GM23338 (cell line): ENCODE measurements around the gene PAX3. TPM values are rescaled to one million over a fixed set of nuclear protein-coding genes. Genes with fewer than 3 reads are reported as not detected.

Experiments used
- ATAC-seq: fragments of 200-7000 bp; cut with Tn5 transposase; 3 replicates; pipeline ENCODE4 v1.9.1; 2020
- DNase-seq: peaks from one replicate; pipeline ENCODE4 v3.0.0-alpha.2; 2015; ENCODE audit warnings: low spot score
- H2AFZ ChIP-seq: fragments of 200-600 bp; sonication (generic); 2 replicates; pipeline ENCODE4 v1.8.0; 2016; ENCODE audit warnings: antibody characterized with exemption, mild to moderate bottlenecking, moderate library complexity
- H3F3A ChIP-seq: fragments of 200-600 bp; sonication (generic); replicated peaks from 2 replicates; pipeline ENCODE4 v1.8.0; 2017; ENCODE audit warnings: antibody characterized with exemption, mixed run types, low read depth
- H3K27ac ChIP-seq: fragments of 200-600 bp; sonication (generic); 2 replicates; pipeline ENCODE4 v1.6.1; 2016; ENCODE audit warnings: low read depth
- H3K27me3 ChIP-seq: fragments of 200-600 bp; sonication (generic); 2 replicates; pipeline ENCODE4 v1.8.0; 2016; ENCODE audit warnings: mild to moderate bottlenecking, mixed run types, moderate library complexity; ENCODE audit not compliant: insufficient read depth
- H3K36me3 ChIP-seq: fragments of 200-600 bp; sonication (generic); 2 replicates; pipeline ENCODE4 v1.8.0; 2016; ENCODE audit warnings: mild to moderate bottlenecking; ENCODE audit not compliant: insufficient read depth
- H3K4me1 ChIP-seq: fragments of 200-600 bp; sonication (generic); 2 replicates; pipeline ENCODE4 v1.8.0; 2016; ENCODE audit warnings: mild to moderate bottlenecking, moderate library complexity; ENCODE audit not compliant: insufficient read depth
- H3K4me2 ChIP-seq: fragments of 200-600 bp; sonication (generic); 2 replicates; pipeline ENCODE4 v1.7.1; 2017; ENCODE audit warnings: mixed run types
- H3K4me3 ChIP-seq: fragments of 200-600 bp; sonication (generic); 2 replicates; pipeline ENCODE4 v1.6.1; 2016; ENCODE audit warnings: mixed run types
- H3K79me2 ChIP-seq: fragments of 200-600 bp; sonication (generic); replicated peaks from 2 replicates; pipeline ENCODE4 v1.8.0; 2017; ENCODE audit warnings: mild to moderate bottlenecking; ENCODE audit not compliant: insufficient read depth
- H3K9me2 ChIP-seq: fragments of 200-600 bp; sonication (generic); 2 replicates; pipeline ENCODE4 v1.8.0; 2017; ENCODE audit not compliant: insufficient read depth
- H4K20me1 ChIP-seq: fragments of 200-600 bp; sonication (generic); replicated peaks from 2 replicates; pipeline ENCODE4 v1.8.0; 2017; ENCODE audit warnings: mild to moderate bottlenecking; ENCODE audit not compliant: insufficient read depth
- H3K27ac Mint-ChIP-seq: 2 replicates; pipeline ENCODE4 v1.8.0; 2020; ENCODE audit warnings: inconsistent platforms, mild to moderate bottlenecking, moderate library complexity, mixed read lengths
- H3K27me3 Mint-ChIP-seq: 3 replicates; pipeline ENCODE4 v1.8.0; 2022; ENCODE audit warnings: low read depth, mild to moderate bottlenecking, moderate library complexity, mixed read lengths, inconsistent platforms; ENCODE audit not compliant: insufficient read depth, poor library complexity
- H3K36me3 Mint-ChIP-seq: 3 replicates; pipeline ENCODE4 v1.8.0; 2021; ENCODE audit warnings: low read depth, mild to moderate bottlenecking, inconsistent platforms, moderate library complexity, mixed read lengths
- H3K4me1 Mint-ChIP-seq: 3 replicates; pipeline ENCODE4 v1.8.0; 2020; ENCODE audit warnings: mild to moderate bottlenecking, inconsistent platforms, mixed read lengths
- H3K4me3 Mint-ChIP-seq: 3 replicates; pipeline ENCODE4 v1.8.0; 2021; ENCODE audit warnings: moderate library complexity, mild to moderate bottlenecking, inconsistent platforms, mixed read lengths
- H3K9me3 Mint-ChIP-seq: 3 replicates; pipeline ENCODE4 v1.8.0; 2020; ENCODE audit warnings: moderate library complexity, mild to moderate bottlenecking, inconsistent platforms, mixed read lengths
- CREB1 ChIP-seq: fragments of 250-450 bp; sonication (Bioruptor Pico); IDR thresholded peaks from 2 replicates; pipeline ENCODE4 v1.5.0; 2020; ENCODE audit warnings: low read depth, mild to moderate bottlenecking, moderate library complexity
- EZH2phosphoT487 ChIP-seq: fragments of 200-600 bp; sonication (generic); IDR thresholded peaks from one replicate; pipeline ENCODE4 v1.8.1; 2018; ENCODE audit warnings: antibody characterized with exemption; ENCODE audit not compliant: unreplicated experiment
- ZNF462 ChIP-seq: fragments of 250-450 bp; sonication (Bioruptor Pico); IDR thresholded peaks from 2 replicates; pipeline ENCODE4 v1.5.0; 2020; ENCODE audit warnings: mild to moderate bottlenecking, moderate library complexity
- polyA plus RNA-seq: library from polyadenylated mRNA; unstranded; fragments of >200 nt; fragmentation: Nextera tagmentation; extraction: Ambion mirVana; gene quantifications from 2 replicates; pipeline ENCODE4 v1.2.1, GENCODE V29; 2016
- total RNA-seq: library from RNA; depleted of rRNA; stranded (reverse); fragments of >200 nt; shearing (Covaris generic); gene quantifications from 2 replicates; pipeline ENCODE4 v1.2.3, GENCODE V29; 2014
- TF ChIP-seq, protein P1 (sequence below), 2 experiments: fragments of 200-600 bp in 1 of 2; sonication (generic) in 1 of 2; conservative IDR thresholded peaks; 2 replicates each; pipeline versions ENCODE4 v1.5.1 to v1.6.1; 2016 to 2017; ENCODE audit warnings: antibody characterized with exemption in 2 of 2, low read depth in 2 of 2, mild to moderate bottlenecking in 2 of 2, moderate library complexity in 1 of 2

Gene PAX3
- total and polyA plus RNA-seq, 2 experiments from 2014 or later: not detected

GRCh38 chr2:222311978-222312738, 13.4 kb upstream of the PAX3 start:
- DNase-seq (peak; percentile 42), ATAC-seq (peak; percentile 42)
- TF ChIP-seq EZH2phosphoT487 (peak; percentile 31), ZNF462 (no peak), CREB1 (CRISPR knock-in tag) (peak; percentile 19; the same call in 1 of the 2 replicates)
- TF ChIP-seq, protein P1, sequence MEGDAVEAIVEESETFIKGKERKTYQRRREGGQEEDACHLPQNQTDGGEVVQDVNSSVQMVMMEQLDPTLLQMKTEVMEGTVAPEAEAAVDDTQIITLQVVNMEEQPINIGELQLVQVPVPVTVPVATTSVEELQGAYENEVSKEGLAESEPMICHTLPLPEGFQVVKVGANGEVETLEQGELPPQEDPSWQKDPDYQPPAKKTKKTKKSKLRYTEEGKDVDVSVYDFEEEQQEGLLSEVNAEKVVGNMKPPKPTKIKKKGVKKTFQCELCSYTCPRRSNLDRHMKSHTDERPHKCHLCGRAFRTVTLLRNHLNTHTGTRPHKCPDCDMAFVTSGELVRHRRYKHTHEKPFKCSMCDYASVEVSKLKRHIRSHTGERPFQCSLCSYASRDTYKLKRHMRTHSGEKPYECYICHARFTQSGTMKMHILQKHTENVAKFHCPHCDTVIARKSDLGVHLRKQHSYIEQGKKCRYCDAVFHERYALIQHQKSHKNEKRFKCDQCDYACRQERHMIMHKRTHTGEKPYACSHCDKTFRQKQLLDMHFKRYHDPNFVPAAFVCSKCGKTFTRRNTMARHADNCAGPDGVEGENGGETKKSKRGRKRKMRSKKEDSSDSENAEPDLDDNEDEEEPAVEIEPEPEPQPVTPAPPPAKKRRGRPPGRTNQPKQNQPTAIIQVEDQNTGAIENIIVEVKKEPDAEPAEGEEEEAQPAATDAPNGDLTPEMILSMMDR (conservative IDR thresholded peaks at IDR 0.05; ENCODE audit: low read depth in 2 of 2): no peak
- peaks cover 50% of the 10 kb centered on the region for H4K20me1 ChIP-seq
- H2AFZ ChIP-seq: no peak overlapping the region
- peaks cover 99% of the 10 kb centered on the region for H3K27me3 Mint-ChIP-seq
- no peaks in the 10 kb centered on the region for H3K79me2 ChIP-seq
- peaks cover 100% of the 10 kb centered on the region for H3K27me3 ChIP-seq
- H3K9me2 ChIP-seq: no peaks in the 10 kb centered on the region
- H3K27ac ChIP-seq: no peak overlapping the region
- peaks cover 31% of the 10 kb centered on the region for H3F3A ChIP-seq
- H3K4me1 Mint-ChIP-seq: peaks cover 35% of the 10 kb centered on the region
- no peaks in the 10 kb centered on the region for H3K36me3 ChIP-seq
- peak overlapping the region; percentile 50 for H3K4me3 Mint-ChIP-seq
- H3K4me1 ChIP-seq: peaks cover 43% of the 10 kb centered on the region
- peak overlapping the region; percentile 77 for H3K4me2 ChIP-seq
- H3K27ac Mint-ChIP-seq: no peak overlapping the region
- no peaks in the 10 kb centered on the region; the same call in 2 of the 3 replicates for H3K36me3 Mint-ChIP-seq
- peak overlapping the region; percentile 50 for H3K4me3 ChIP-seq
- H3K9me3 Mint-ChIP-seq: peaks cover 3% of the 10 kb centered on the region; the same call in 2 of the 3 replicates
